GM06990 (cell line): ENCODE measurements around the gene GLS.
"Not testable (repeated sequence)": the region's sequence is repeated elsewhere in the genome, so short reads cannot be mapped to it uniquely, and the experiment has no call there.

ENCODE experiments used
- DNase-seq: peaks from one replicate; pipeline ENCODE4 v3.0.0-alpha.2; 2011; ENCODE audit not compliant: insufficient read length; ENCODE audit errors: extremely low read depth
- H3K27me3 ChIP-seq: replicated peaks from 2 replicates; pipeline ENCODE4 v1.6.0; 2011; ENCODE audit warnings: low read length; ENCODE audit not compliant: control insufficient read depth, insufficient read depth
- H3K36me3 ChIP-seq: 2 replicates; pipeline ENCODE4 v1.5.1; 2011; ENCODE audit warnings: low read length; ENCODE audit not compliant: control insufficient read depth, insufficient read depth
- H3K4me3 ChIP-seq: replicated peaks from 2 replicates; pipeline ENCODE4 v1.5.1; 2011; ENCODE audit warnings: low read depth, mild to moderate bottlenecking, control low read depth, low read length
- TF ChIP-seq, protein P1 (sequence below): IDR thresholded peaks from 2 replicates; pipeline ENCODE4 v1.5.1; 2011; ENCODE audit warnings: low read length, control low read depth, mild to moderate bottlenecking, inconsistent platforms; ENCODE audit not compliant: insufficient read depth, poor library complexity, severe bottlenecking

GLS gene

DNA sequence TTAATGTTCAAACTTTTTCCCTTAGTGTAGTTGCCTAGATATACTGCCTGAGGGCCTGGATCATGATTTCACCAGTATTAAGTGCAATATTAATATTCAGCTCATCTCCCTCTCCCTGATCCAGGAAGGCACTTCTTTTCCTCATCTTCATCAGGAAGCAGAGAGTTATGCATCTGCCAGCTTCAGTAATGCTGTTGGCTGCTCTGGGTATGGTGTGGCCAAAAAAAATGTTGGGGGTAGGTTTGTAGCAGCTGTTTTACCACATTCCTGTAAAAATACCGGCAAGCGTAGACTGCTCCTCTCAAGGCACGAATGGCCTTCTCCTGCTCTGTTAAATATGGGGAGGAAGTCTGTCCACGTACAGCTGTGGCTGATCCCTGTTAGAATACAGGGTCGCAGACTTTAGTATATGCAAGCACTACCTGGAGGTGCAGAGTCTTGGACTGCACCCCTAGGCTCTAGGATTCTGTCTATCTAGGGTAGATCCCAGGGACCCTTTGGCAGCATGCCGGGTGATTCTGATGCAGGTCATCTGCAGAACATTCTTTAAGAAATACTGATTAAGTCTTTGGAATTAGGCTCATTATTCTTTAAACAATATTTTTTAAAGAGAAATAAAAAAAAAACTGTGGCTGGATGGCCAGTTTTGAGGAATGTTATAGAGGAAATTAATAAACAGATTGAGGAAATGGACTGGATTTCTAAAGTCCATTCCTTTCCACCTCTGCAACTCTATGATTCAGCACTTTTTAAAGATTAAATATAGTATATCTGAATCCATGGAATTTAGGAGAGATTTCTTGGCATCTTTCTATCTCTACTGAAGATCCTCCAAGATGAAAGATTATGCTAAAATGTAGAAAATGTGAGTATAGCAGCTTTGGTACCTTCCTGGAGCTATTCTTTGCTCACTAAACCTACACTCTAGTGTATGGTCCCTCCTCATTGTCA is 21.0 kb upstream of the GLS start:
- Histone ChIP-seq H3K27me3 (no peaks in the 10 kb centered on the region), H3K36me3 (no peaks in the 10 kb centered on the region), H3K4me3 (no peak overlapping the region)
- no peak for DNase-seq
- TF ChIP-seq, protein P1, sequence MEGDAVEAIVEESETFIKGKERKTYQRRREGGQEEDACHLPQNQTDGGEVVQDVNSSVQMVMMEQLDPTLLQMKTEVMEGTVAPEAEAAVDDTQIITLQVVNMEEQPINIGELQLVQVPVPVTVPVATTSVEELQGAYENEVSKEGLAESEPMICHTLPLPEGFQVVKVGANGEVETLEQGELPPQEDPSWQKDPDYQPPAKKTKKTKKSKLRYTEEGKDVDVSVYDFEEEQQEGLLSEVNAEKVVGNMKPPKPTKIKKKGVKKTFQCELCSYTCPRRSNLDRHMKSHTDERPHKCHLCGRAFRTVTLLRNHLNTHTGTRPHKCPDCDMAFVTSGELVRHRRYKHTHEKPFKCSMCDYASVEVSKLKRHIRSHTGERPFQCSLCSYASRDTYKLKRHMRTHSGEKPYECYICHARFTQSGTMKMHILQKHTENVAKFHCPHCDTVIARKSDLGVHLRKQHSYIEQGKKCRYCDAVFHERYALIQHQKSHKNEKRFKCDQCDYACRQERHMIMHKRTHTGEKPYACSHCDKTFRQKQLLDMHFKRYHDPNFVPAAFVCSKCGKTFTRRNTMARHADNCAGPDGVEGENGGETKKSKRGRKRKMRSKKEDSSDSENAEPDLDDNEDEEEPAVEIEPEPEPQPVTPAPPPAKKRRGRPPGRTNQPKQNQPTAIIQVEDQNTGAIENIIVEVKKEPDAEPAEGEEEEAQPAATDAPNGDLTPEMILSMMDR, result no peak

DNA sequence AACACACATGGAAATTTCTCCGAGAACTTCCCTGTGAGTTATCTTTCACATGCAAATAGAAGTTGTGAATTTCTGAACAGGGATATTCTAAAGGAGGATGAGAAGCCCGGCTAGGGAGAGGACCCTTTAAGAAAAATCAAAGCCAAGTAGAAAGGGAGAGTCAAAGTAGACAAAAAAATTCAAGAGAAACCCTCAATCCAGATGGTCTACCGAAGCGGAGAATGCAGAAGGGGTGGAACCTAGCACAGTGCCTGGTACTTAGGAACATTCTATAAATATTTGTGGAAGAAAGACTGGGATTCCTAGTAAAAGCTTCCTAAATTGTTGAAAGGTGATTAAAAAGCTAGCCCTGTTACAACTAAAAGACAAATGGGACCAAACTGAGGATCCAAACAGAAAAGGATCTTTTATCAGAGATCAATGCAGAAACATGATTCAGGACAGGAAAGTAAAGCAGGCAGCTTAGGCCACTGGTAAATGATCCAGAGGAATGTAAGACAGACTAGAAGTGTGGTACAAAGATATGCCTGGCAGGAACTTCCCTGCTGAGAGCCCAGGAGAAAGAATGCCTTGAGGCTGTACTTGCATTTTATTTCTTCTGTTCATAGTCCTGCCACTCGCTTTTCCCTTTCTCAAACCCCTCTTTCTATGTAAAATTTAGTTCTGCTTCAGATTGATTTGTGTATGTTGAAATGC is 19.5 kb upstream of the GLS start:
- H3K36me3 ChIP-seq, result no peaks in the 10 kb centered on the region
- TF ChIP-seq, protein P1, result no peak
- no peak overlapping the region for H3K4me3 ChIP-seq
- H3K27me3 ChIP-seq, result no peaks in the 10 kb centered on the region
- no peak for DNase-seq

DNA sequence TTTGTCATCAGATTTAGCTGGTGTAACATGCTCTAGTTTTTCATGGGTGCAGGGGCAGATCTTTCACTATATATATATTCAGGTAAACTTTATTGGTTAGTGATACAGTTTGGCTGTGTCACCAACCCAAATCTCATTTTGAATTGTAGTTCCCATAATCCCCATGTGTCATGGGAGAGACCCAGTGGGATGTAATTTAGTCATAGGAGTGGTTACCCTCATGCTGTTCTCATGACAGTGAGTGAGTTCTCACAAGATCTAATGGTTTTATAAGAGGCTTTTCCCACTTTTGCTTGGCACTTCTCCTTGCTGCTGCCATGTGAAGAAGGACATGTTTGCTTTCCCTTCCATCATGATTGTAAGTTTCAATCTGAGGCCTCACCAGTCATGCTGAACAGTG is 18.5 kb upstream of the GLS start:
- not testable (repeated sequence) for H3K4me3 ChIP-seq, H3K27me3 ChIP-seq, DNase-seq, H3K36me3 ChIP-seq

DNA sequence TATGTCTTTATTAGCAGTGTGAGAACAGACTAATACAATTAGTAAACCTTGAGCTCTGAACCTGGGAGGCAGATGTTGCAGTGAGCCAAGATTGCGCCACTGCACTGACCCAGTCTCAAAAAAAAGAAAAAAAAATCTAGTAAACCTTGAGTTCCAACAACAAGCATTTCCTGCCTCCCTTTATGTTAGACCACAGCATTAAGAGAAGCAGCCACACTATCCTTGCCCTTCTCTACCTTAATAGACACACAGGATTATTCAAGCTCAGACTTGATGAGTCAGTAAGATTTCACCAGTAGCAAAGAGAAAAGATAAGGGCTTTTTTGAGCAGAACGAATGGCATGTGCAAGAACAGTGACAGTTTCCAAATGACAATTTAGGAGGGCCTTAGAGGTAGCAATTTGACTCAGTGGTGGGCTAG is 18.0 kb upstream of the GLS start:
- TF ChIP-seq, protein P1, result no peak
- H3K27me3 ChIP-seq, result no peaks in the 10 kb centered on the region
- H3K36me3 ChIP-seq, result no peaks in the 10 kb centered on the region
- DNase-seq, result no peak
- no peak overlapping the region for H3K4me3 ChIP-seq

DNA sequence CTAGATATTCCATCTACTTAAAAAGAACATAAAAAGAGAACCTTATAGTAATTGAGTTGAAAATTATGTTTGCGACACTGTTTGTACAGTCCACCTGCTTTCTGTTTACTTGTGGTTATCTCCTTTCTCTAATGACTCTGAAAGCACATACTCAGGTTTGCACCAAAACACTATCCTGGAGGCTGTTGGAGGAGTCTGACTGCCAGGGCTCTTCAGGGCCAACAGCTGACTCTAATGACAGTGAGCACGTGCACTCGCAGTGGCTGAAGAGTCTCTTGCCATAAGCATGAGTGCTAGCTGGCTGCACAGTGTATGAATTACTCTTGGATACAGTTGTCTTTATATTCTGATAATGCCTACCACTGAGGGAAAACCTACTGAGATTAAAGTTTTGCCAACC is 16.7 kb upstream of the GLS start:
- H3K36me3 ChIP-seq, result no peaks in the 10 kb centered on the region
- H3K27me3 ChIP-seq, result no peaks in the 10 kb centered on the region
- no peak for DNase-seq
- H3K4me3 ChIP-seq, result no peak overlapping the region
- TF ChIP-seq, protein P1, result no peak

DNA sequence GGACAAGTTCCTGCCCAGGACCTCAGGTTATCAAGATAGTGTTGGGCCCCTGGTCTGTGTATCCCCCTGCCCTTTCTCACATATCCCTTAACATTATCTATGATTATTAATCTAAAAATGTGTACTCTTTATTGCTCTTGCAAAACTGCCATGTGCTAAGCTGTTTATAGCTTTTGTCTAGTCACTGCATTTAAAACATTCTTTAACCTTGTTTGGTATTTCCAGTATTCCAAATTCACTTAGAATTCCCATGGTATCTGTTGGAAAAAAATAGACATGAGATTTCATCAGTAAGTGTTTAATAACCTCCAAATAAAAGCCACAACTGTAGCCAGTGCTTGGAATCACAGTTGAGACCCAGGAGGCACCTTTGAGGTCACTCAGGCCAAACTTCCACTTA is 16.2 kb upstream of the GLS start:
- H3K4me3 ChIP-seq, result no peak overlapping the region
- no peak for DNase-seq

More for the DNA sequence above, 16.2 kb upstream of the GLS start:
- Histone ChIP-seq H3K36me3 (no peaks in the 10 kb centered on the region), H3K27me3 (no peaks in the 10 kb centered on the region)
- TF ChIP-seq, protein P1, result no peak
